WTC11 (cell line): Measurements from ENCODE around the gene PKHD1. TPM values are rescaled to one million over a fixed set of nuclear protein-coding genes. Genes with fewer than 3 reads are reported as not detected.

Source experiments
- ATAC-seq: fragments of 200-7000 bp; cut with Tn5 transposase; 2 replicates; pipeline ENCODE4 v1.10.0; 2021; ENCODE audit warnings: mild to moderate bottlenecking, moderate library complexity
- CTCF ChIA-PET: fragments of 300-600 bp; sonication (Branson Sonifier 250); formaldehyde crosslinking; loops from one replicate; lab custom pipeline; 2021; ENCODE audit warnings: antibody characterized with exemption; lab: Charles Lee
- POLR2A ChIA-PET: fragments of 350-600 bp; sonication (Branson Sonifier 250); formaldehyde crosslinking; loops from one replicate; lab custom pipeline; 2021; ENCODE audit warnings: antibody characterized with exemption; lab: Charles Lee
- DNase-seq: peaks from one replicate; pipeline ENCODE4 v3.0.0; 2021; ENCODE audit warnings: low spot score
- H3K27ac Mint-ChIP-seq: 2 replicates; pipeline ENCODE4 v1.8.0; 2021; ENCODE audit warnings: mixed read lengths
- H3K27me3 Mint-ChIP-seq: 2 replicates; pipeline ENCODE4 v1.8.0; 2021; ENCODE audit warnings: low read depth, mild to moderate bottlenecking, moderate library complexity, mixed read lengths
- H3K36me3 Mint-ChIP-seq: 2 replicates; pipeline ENCODE4 v1.8.0; 2021; ENCODE audit warnings: mixed read lengths
- H3K4me1 Mint-ChIP-seq: 2 replicates; pipeline ENCODE4 v1.8.0; 2022; ENCODE audit warnings: mixed read lengths
- H3K4me3 Mint-ChIP-seq: 2 replicates; pipeline ENCODE4 v1.8.0; 2021; ENCODE audit warnings: mild to moderate bottlenecking, moderate library complexity, mixed read lengths
- H3K9me3 Mint-ChIP-seq: 2 replicates; pipeline ENCODE4 v1.8.0; 2021; ENCODE audit warnings: mixed read lengths
- CDX4 ChIP-seq: fragments of 250-450 bp; sonication (Bioruptor Pico); IDR thresholded peaks from 2 replicates; pipeline ENCODE4 v1.9.0; 2021; ENCODE audit warnings: moderate library complexity, mild to moderate bottlenecking, inconsistent platforms, borderline replicate concordance
- CREB1 ChIP-seq: sonication (generic); formaldehyde crosslinking; IDR thresholded peaks from 2 replicates; pipeline ENCODE4 v1.8.0; 2023; ENCODE audit warnings: mild to moderate bottlenecking, missing genetic modification reagents
- E2F1 ChIP-seq: sonication (generic); formaldehyde crosslinking; IDR thresholded peaks from 2 replicates; pipeline ENCODE4 v1.8.0; 2022; ENCODE audit warnings: mild to moderate bottlenecking, missing genetic modification reagents
- EMX1 ChIP-seq: fragments of 250-450 bp; sonication (Bioruptor Pico); IDR thresholded peaks from 2 replicates; pipeline ENCODE4 v1.8.0; 2021; ENCODE audit warnings: mild to moderate bottlenecking
- ETV6 ChIP-seq: sonication (generic); formaldehyde crosslinking; IDR thresholded peaks from 2 replicates; pipeline ENCODE4 v1.8.1; 2022; ENCODE audit warnings: mild to moderate bottlenecking, missing genetic modification reagents
- FOXJ3 ChIP-seq: sonication (generic); formaldehyde crosslinking; IDR thresholded peaks from 2 replicates; pipeline ENCODE4 v1.9.0; 2021; ENCODE audit warnings: missing genetic modification reagents, mild to moderate bottlenecking, borderline replicate concordance
- GRHL2 ChIP-seq: fragments of 250-450 bp; sonication (Bioruptor Pico); IDR thresholded peaks from 2 replicates; pipeline ENCODE4 v1.8.0; 2022; ENCODE audit warnings: mild to moderate bottlenecking, moderate library complexity; ENCODE audit not compliant: insufficient replicate concordance, severe bottlenecking
- SMAD3 ChIP-seq: sonication (generic); formaldehyde crosslinking; IDR thresholded peaks from 2 replicates; pipeline ENCODE4 v1.8.0; 2022; ENCODE audit warnings: missing genetic modification reagents, mild to moderate bottlenecking, borderline replicate concordance
- TEAD4 ChIP-seq: sonication (generic); formaldehyde crosslinking; IDR thresholded peaks from 2 replicates; pipeline ENCODE4 v1.8.0; 2022; ENCODE audit warnings: mild to moderate bottlenecking, missing genetic modification reagents
- TP53 ChIP-seq: sonication (generic); formaldehyde crosslinking; IDR thresholded peaks from 2 replicates; pipeline ENCODE4 v1.8.1; 2023; ENCODE audit warnings: mild to moderate bottlenecking, missing genetic modification reagents
- ZBTB21 ChIP-seq: sonication (generic); formaldehyde crosslinking; IDR thresholded peaks from 2 replicates; pipeline ENCODE4 v1.8.1; 2023; ENCODE audit warnings: mild to moderate bottlenecking, missing genetic modification reagents, borderline replicate concordance
- ZNF138 ChIP-seq: sonication (generic); formaldehyde crosslinking; conservative IDR thresholded peaks from 2 replicates; pipeline ENCODE4 v1.8.1; 2022; ENCODE audit warnings: mild to moderate bottlenecking, moderate library complexity, missing genetic modification reagents
- ZNF425 ChIP-seq: fragments of 250-450 bp; sonication (Bioruptor Pico); conservative IDR thresholded peaks from 2 replicates; pipeline ENCODE4 v1.9.0; 2021; ENCODE audit warnings: mild to moderate bottlenecking
- total RNA-seq: library from RNA; stranded (reverse); gene quantifications from 3 replicates; pipeline ENCODE4 v1.2.3, GENCODE V29; 2021
- TF ChIP-seq, protein P1 (sequence below): fragments of 250-450 bp; sonication (Bioruptor Pico); IDR thresholded peaks from 2 replicates; pipeline ENCODE4 v1.9.0; 2021; ENCODE audit warnings: mild to moderate bottlenecking, borderline replicate concordance
- TF ChIP-seq, protein P2 (sequence below): sonication (generic); formaldehyde crosslinking; IDR thresholded peaks from 2 replicates; pipeline ENCODE4 v1.8.0; 2023; ENCODE audit warnings: missing genetic modification reagents
- TF ChIP-seq, protein P3 (sequence below): fragments of 250-450 bp; sonication (Bioruptor Pico); IDR thresholded peaks from 2 replicates; pipeline ENCODE4 v1.9.0; 2021; ENCODE audit warnings: mild to moderate bottlenecking
- TF ChIP-seq, protein P4 (sequence below): sonication (generic); formaldehyde crosslinking; IDR thresholded peaks from 2 replicates; pipeline ENCODE4 v1.8.1; 2023; ENCODE audit warnings: mild to moderate bottlenecking, moderate library complexity, missing genetic modification reagents
- TF ChIP-seq, protein P5 (sequence below): sonication (generic); formaldehyde crosslinking; IDR thresholded peaks from 2 replicates; pipeline ENCODE4 v1.8.0; 2022; ENCODE audit warnings: missing genetic modification reagents

Gene PKHD1
- total RNA-seq, 1 experiment from 2014 or later: 0.15 TPM

DNA sequence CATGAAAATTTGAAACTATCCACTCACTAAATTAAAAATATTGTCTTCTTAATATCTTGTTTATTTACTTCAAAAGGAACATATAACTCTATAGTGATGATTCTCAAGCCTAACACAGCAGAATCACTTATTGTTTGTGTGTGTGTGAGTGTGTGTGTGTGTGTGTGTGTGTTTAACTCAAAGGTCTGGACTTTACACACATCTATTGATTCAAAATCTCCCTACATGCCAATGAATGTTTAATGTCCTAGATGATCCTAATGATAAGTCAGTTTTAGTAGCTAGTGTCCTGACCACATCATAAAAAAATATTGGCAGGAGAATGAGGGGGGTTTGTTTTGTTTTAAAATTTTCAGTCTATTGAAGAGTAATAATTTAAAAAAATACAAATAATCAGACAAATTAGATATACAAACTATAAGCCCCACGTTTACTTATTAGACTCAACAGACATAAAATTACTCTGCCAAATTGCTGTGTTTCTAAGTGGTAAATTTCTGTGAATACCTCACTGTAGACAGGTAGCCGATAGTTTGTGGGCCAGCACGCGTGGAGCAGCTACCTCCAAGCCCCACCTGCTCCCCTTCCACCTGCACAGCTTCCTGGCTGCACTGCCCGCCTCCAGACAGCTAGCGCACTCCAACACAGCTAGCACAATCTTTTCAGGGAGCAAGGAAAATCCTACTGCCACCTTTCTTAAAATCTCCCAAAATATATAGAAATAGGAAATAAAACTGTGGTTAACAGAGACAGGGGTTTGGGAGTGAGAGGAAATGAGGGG is 349.6 kb downstream of the PKHD1 start (continued):
- TF ChIP-seq CDX4 (CRISPR knock-in tag): no peak
- no peak for TF ChIP-seq SMAD3 (CRISPR knock-in tag)
- TF ChIP-seq ZNF138 (CRISPR knock-in tag): no peak
- TF ChIP-seq ZNF425 (CRISPR knock-in tag): no peak
- TF ChIP-seq TP53: no peak
- no peak for TF ChIP-seq TEAD4
- no peak for TF ChIP-seq ZBTB21 (CRISPR knock-in tag)
- no peak for TF ChIP-seq ETV6 (CRISPR knock-in tag)
- TF ChIP-seq, protein P1, sequence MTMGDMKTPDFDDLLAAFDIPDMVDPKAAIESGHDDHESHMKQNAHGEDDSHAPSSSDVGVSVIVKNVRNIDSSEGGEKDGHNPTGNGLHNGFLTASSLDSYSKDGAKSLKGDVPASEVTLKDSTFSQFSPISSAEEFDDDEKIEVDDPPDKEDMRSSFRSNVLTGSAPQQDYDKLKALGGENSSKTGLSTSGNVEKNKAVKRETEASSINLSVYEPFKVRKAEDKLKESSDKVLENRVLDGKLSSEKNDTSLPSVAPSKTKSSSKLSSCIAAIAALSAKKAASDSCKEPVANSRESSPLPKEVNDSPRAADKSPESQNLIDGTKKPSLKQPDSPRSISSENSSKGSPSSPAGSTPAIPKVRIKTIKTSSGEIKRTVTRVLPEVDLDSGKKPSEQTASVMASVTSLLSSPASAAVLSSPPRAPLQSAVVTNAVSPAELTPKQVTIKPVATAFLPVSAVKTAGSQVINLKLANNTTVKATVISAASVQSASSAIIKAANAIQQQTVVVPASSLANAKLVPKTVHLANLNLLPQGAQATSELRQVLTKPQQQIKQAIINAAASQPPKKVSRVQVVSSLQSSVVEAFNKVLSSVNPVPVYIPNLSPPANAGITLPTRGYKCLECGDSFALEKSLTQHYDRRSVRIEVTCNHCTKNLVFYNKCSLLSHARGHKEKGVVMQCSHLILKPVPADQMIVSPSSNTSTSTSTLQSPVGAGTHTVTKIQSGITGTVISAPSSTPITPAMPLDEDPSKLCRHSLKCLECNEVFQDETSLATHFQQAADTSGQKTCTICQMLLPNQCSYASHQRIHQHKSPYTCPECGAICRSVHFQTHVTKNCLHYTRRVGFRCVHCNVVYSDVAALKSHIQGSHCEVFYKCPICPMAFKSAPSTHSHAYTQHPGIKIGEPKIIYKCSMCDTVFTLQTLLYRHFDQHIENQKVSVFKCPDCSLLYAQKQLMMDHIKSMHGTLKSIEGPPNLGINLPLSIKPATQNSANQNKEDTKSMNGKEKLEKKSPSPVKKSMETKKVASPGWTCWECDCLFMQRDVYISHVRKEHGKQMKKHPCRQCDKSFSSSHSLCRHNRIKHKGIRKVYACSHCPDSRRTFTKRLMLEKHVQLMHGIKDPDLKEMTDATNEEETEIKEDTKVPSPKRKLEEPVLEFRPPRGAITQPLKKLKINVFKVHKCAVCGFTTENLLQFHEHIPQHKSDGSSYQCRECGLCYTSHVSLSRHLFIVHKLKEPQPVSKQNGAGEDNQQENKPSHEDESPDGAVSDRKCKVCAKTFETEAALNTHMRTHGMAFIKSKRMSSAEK: no peak

DNA sequence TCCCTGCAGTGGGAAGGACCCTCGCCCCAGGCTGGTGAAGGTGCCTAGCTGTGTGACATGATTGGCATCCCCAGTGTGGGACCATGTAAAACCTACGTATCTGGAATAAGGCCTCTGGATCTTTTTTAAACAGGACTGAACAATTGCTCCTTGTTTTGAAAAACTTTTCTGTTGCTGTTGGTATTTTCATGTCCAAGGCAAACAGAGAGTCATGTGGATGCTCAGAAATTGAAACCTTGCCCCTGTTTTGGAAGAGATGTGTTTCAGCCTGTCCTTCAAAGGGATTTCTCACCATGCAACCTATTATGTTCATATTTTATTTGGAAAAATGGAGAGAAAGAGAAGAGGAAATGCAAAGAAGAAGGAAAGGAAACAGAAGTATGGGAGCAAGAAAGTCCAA is 362.3 kb downstream of the PKHD1 start:
- Mint-ChIP-seq H3K27ac (no peak overlapping the region), H3K4me1 (peaks cover 19% of the 10 kb centered on the region), H3K4me3 (no peak overlapping the region), H3K27me3 (no peaks in the 10 kb centered on the region), H3K36me3 (no peaks in the 10 kb centered on the region), H3K9me3 (no peaks in the 10 kb centered on the region)
- ATAC-seq: no peak
- ChIA-PET POLR2A (no interaction called here), CTCF (no interaction called here)
- DNase-seq: no peak
- TF ChIP-seq, protein P2, sequence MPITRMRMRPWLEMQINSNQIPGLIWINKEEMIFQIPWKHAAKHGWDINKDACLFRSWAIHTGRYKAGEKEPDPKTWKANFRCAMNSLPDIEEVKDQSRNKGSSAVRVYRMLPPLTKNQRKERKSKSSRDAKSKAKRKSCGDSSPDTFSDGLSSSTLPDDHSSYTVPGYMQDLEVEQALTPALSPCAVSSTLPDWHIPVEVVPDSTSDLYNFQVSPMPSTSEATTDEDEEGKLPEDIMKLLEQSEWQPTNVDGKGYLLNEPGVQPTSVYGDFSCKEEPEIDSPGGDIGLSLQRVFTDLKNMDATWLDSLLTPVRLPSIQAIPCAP (CRISPR knock-in tag): no peak
- TF ChIP-seq ETV6 (CRISPR knock-in tag): no peak
- TF ChIP-seq, protein P3, sequence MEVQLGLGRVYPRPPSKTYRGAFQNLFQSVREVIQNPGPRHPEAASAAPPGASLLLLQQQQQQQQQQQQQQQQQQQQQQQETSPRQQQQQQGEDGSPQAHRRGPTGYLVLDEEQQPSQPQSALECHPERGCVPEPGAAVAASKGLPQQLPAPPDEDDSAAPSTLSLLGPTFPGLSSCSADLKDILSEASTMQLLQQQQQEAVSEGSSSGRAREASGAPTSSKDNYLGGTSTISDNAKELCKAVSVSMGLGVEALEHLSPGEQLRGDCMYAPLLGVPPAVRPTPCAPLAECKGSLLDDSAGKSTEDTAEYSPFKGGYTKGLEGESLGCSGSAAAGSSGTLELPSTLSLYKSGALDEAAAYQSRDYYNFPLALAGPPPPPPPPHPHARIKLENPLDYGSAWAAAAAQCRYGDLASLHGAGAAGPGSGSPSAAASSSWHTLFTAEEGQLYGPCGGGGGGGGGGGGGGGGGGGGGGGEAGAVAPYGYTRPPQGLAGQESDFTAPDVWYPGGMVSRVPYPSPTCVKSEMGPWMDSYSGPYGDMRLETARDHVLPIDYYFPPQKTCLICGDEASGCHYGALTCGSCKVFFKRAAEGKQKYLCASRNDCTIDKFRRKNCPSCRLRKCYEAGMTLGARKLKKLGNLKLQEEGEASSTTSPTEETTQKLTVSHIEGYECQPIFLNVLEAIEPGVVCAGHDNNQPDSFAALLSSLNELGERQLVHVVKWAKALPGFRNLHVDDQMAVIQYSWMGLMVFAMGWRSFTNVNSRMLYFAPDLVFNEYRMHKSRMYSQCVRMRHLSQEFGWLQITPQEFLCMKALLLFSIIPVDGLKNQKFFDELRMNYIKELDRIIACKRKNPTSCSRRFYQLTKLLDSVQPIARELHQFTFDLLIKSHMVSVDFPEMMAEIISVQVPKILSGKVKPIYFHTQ (CRISPR knock-in tag): no peak
- no peak for TF ChIP-seq EMX1 (CRISPR knock-in tag)
- TF ChIP-seq, protein P4, sequence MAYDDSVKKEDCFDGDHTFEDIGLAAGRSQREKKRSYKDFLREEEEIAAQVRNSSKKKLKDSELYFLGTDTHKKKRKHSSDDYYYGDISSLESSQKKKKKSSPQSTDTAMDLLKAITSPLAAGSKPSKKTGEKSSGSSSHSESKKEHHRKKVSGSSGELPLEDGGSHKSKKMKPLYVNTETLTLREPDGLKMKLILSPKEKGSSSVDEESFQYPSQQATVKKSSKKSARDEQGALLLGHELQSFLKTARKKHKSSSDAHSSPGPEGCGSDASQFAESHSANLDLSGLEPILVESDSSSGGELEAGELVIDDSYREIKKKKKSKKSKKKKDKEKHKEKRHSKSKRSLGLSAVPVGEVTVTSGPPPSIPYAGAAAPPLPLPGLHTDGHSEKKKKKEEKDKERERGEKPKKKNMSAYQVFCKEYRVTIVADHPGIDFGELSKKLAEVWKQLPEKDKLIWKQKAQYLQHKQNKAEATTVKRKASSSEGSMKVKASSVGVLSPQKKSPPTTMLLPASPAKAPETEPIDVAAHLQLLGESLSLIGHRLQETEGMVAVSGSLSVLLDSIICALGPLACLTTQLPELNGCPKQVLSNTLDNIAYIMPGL (CRISPR knock-in tag): no peak
- TF ChIP-seq, protein P5, sequence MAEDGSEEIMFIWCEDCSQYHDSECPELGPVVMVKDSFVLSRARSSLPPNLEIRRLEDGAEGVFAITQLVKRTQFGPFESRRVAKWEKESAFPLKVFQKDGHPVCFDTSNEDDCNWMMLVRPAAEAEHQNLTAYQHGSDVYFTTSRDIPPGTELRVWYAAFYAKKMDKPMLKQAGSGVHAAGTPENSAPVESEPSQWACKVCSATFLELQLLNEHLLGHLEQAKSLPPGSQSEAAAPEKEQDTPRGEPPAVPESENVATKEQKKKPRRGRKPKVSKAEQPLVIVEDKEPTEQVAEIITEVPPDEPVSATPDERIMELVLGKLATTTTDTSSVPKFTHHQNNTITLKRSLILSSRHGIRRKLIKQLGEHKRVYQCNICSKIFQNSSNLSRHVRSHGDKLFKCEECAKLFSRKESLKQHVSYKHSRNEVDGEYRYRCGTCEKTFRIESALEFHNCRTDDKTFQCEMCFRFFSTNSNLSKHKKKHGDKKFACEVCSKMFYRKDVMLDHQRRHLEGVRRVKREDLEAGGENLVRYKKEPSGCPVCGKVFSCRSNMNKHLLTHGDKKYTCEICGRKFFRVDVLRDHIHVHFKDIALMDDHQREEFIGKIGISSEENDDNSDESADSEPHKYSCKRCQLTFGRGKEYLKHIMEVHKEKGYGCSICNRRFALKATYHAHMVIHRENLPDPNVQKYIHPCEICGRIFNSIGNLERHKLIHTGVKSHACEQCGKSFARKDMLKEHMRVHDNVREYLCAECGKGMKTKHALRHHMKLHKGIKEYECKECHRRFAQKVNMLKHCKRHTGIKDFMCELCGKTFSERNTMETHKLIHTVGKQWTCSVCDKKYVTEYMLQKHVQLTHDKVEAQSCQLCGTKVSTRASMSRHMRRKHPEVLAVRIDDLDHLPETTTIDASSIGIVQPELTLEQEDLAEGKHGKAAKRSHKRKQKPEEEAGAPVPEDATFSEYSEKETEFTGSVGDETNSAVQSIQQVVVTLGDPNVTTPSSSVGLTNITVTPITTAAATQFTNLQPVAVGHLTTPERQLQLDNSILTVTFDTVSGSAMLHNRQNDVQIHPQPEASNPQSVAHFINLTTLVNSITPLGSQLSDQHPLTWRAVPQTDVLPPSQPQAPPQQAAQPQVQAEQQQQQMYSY (CRISPR knock-in tag): no peak
- TF ChIP-seq GRHL2: no peak
- TF ChIP-seq CREB1: no peak
- TF ChIP-seq E2F1 (CRISPR knock-in tag): no peak
- TF ChIP-seq FOXJ3 (CRISPR knock-in tag): no peak
